ENCODE results near the gene PTBP1.
"Not testable (repeated sequence)": the region's sequence is repeated elsewhere in the genome, so short reads cannot be mapped to it uniquely, and the experiment has no call there.

Gene PTBP1

GRCh38 chr19:853614-854220, 56.5 kb downstream of the PTBP1 start:
- DNase-seq (ENCODE audit: low read depth, low spot score), result not testable (repeated sequence)

DNA sequence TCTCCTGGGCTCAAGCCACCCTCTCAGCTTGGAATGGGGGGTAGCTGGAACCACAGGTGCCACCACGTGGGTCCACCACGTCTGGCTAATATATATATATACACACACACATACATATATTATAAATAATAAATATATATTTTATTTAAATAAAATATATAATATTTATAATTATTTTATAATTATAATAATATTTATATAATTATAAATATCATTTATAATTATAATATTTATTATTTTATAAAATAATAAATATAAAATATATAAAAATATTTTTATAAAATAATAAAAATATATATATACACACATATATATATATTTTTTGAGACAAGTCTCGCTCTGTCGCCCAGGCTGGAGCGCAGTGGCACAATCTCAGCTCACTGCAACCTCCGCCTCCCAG, 57.3 kb downstream of the PTBP1 start:
- DNase-seq (ENCODE audit: low read depth, low spot score), result no peak

GRCh38 chr19:855142-855541, 57.9 kb downstream of the PTBP1 start:
- DNase-seq (ENCODE audit: low read depth, low spot score), result no peak

GRCh38 chr19:855566-856120, 58.4 kb downstream of the PTBP1 start:
- DNase-seq (ENCODE audit: low read depth, low spot score), result no peak

DNA sequence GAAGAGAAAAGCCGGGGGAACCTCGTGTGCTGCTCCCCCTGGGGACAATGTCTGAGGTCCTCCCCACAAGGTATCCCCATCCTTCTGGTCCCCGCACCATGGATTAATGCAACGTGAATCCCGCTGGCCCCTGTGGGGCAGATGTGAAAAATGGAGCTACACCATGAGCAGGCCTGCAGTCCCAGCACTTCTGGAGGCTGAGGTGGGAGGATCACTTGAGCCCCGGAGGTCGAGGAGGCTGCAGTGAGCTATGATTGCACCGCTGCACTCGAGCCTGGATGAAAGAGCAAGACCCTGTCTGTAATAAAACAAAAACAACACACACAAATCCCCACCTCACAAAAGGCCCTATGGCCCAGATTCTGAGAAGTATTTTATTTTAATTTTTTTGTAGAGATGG, 61.0 kb downstream of the PTBP1 start:
- no peak for DNase-seq (ENCODE audit: low read depth, low spot score)

GRCh38 chr19:858868-859843, 61.9 kb downstream of the PTBP1 start, which contains the start of gene CFD:
TSS of gene CFD (plus strand) at chr19:859664. CDS start at chr19:859690, 26 bp downstream.
- peak; percentile 62 for DNase-seq (ENCODE audit: low read depth, low spot score)

DNA sequence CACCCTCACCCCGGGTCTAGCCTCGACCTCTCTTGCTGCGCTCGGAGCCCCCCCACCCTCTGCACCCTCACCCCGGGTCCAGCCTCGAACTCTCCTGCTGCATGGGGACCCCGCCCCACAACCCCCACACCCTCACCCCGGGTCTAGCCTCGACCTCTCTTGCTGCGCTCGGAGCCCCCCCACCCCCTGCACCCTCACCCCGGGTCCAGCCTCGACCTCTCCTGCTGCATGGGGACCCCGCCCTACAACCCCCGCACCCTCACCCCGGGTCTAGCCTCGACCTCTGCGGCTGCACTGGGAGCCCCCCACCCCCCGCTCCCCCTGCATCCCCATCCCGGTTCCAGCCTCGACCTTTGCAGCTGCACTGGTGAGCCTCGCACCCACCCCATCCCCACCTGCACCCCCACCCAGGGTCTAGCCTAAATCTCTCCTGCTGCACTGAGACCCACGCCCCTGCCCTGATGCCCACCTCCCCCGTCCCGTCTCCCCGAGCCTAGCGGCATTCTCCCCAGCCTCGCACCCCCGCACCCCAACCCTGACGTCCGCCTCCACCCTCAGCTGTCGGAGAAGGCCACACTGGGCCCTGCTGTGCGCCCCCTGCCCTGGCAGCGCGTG, 64.0 kb downstream of the PTBP1 start:
- DNase-seq (ENCODE audit: low read depth, low spot score), result no peak

Measured in ELF-1 (cell line).